ENCODE measurements around the gene AFF3. TPM values are rescaled to one million over a fixed set of nuclear protein-coding genes. Genes with fewer than 3 reads are reported as not detected.

AFF3 gene
- total RNA-seq, 1 experiment from 2014 or later: 0.61 TPM

DNA sequence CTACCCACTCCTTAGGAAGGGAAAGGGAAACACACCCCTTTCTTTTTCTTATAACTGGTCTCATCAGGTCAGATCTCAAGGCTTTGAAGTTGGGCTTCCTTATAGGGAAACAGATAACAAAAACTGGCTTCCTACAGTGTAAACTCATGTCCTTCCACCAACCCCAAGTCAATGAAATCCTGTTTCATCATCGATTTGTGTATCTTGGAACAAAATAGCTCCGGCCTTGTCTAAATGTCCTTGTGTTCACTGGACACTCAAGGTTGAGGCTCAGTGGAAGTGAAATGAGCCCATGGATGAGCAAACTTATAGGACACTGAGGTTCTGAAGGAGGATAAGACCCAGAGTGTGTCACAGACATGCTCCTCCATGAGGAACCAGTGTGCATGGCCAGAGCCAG, 496.4 kb downstream of the AFF3 start:
- no TSS peak for BruUV-seq (replicated peaks)
- no peak overlapping the region for H3K4me3 ChIP-seq (replicated peaks in 1 of 2; ENCODE audit: low read depth in 1 of 2, low read length in 2 of 2)
- ChIA-PET RAD21 (ENCODE audit: low non-redundant PET in 1 of 2, low total read pairs in 2 of 2, uncharacterized antibody in 2 of 2, unreplicated experiment in 2 of 2) (no interaction called here), POLR2A (no interaction called here), CTCF (no interaction called here)
- ATAC-seq (no peak), DNase-seq (ENCODE audit: low read depth, low spot score) (no peak)
- no peak overlapping the region for H3K27ac ChIP-seq (ENCODE audit: low read depth, low read length)
- no peaks in the 10 kb centered on the region for H3K4me1 ChIP-seq (ENCODE audit: control insufficient read depth in 1 of 2, insufficient read depth in 2 of 2, low read length in 2 of 2)
- no peaks in the 10 kb centered on the region for H3K79me2 ChIP-seq (ENCODE audit: insufficient read depth, low read length)
- no peak overlapping the region for H3K4me2 ChIP-seq (ENCODE audit: low read length)
- intact Hi-C loops (cut with micrococcal nuclease): no loop called here
- TF ChIP-seq, protein P1, sequence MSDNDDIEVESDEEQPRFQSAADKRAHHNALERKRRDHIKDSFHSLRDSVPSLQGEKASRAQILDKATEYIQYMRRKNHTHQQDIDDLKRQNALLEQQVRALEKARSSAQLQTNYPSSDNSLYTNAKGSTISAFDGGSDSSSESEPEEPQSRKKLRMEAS (IDR thresholded peaks at IDR 0.05): no peak
- no peak for TF ChIP-seq ZFX (IDR thresholded peaks at IDR 0.05)
- TF ChIP-seq POLR2A (IDR thresholded peaks at IDR 0.05; ENCODE audit: borderline replicate concordance, extremely low read depth, insufficient read depth, insufficient read length): no peak
- TF ChIP-seq RAD21 (IDR thresholded peaks at IDR 0.05; ENCODE audit: low read depth): no peak
- no peak for TF ChIP-seq EGR1 (IDR thresholded peaks at IDR 0.05; ENCODE audit: low read depth)
- TF ChIP-seq, protein P2, sequence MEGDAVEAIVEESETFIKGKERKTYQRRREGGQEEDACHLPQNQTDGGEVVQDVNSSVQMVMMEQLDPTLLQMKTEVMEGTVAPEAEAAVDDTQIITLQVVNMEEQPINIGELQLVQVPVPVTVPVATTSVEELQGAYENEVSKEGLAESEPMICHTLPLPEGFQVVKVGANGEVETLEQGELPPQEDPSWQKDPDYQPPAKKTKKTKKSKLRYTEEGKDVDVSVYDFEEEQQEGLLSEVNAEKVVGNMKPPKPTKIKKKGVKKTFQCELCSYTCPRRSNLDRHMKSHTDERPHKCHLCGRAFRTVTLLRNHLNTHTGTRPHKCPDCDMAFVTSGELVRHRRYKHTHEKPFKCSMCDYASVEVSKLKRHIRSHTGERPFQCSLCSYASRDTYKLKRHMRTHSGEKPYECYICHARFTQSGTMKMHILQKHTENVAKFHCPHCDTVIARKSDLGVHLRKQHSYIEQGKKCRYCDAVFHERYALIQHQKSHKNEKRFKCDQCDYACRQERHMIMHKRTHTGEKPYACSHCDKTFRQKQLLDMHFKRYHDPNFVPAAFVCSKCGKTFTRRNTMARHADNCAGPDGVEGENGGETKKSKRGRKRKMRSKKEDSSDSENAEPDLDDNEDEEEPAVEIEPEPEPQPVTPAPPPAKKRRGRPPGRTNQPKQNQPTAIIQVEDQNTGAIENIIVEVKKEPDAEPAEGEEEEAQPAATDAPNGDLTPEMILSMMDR (IDR thresholded peaks at IDR 0.05 in 2 of 3, conservative IDR thresholded peaks at IDR 0.05 in 1 of 3; ENCODE audit: borderline replicate concordance in 1 of 3, insufficient read depth in 1 of 3, low read depth in 2 of 3, low read length in 2 of 3): no peak
- TF ChIP-seq, protein P3, sequence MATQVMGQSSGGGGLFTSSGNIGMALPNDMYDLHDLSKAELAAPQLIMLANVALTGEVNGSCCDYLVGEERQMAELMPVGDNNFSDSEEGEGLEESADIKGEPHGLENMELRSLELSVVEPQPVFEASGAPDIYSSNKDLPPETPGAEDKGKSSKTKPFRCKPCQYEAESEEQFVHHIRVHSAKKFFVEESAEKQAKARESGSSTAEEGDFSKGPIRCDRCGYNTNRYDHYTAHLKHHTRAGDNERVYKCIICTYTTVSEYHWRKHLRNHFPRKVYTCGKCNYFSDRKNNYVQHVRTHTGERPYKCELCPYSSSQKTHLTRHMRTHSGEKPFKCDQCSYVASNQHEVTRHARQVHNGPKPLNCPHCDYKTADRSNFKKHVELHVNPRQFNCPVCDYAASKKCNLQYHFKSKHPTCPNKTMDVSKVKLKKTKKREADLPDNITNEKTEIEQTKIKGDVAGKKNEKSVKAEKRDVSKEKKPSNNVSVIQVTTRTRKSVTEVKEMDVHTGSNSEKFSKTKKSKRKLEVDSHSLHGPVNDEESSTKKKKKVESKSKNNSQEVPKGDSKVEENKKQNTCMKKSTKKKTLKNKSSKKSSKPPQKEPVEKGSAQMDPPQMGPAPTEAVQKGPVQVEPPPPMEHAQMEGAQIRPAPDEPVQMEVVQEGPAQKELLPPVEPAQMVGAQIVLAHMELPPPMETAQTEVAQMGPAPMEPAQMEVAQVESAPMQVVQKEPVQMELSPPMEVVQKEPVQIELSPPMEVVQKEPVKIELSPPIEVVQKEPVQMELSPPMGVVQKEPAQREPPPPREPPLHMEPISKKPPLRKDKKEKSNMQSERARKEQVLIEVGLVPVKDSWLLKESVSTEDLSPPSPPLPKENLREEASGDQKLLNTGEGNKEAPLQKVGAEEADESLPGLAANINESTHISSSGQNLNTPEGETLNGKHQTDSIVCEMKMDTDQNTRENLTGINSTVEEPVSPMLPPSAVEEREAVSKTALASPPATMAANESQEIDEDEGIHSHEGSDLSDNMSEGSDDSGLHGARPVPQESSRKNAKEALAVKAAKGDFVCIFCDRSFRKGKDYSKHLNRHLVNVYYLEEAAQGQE (IDR thresholded peaks at IDR 0.05; ENCODE audit: low read depth): no peak
- TF ChIP-seq SRF (IDR thresholded peaks at IDR 0.05; ENCODE audit: low read depth): no peak
- TF ChIP-seq SP1 (IDR thresholded peaks at IDR 0.05; ENCODE audit: low read depth): no peak
- no peak for TF ChIP-seq POLR2AphosphoS5 (IDR thresholded peaks at IDR 0.05; ENCODE audit: low read depth, low read length)
- TF ChIP-seq CBX3 (IDR thresholded peaks at IDR 0.05; ENCODE audit: low read depth): no peak
- H3K27me3 ChIP-seq (ENCODE audit: insufficient read depth, low read length): peaks cover 22% of the 10 kb centered on the region
- H2AFZ ChIP-seq (ENCODE audit: low read depth, low read length, poor library complexity, severe bottlenecking): no peak overlapping the region
- no peaks in the 10 kb centered on the region for H3K36me3 ChIP-seq (ENCODE audit: control insufficient read depth in 1 of 2, insufficient read depth in 2 of 2, low read length in 2 of 2)
- H3K9me2 ChIP-seq (ENCODE audit: insufficient read depth): no peaks in the 10 kb centered on the region
- H3K9ac ChIP-seq (ENCODE audit: low read length): no peak overlapping the region
- no peaks in the 10 kb centered on the region for H4K20me1 ChIP-seq (ENCODE audit: insufficient read depth)
- H3K9me3 ChIP-seq (ENCODE audit: control insufficient read depth in 1 of 2, insufficient read depth in 1 of 2, low read depth in 1 of 2, low read length in 2 of 2): no peaks in the 10 kb centered on the region

Measured in HCT116 (cell line).